Type B pancreatic cell (in vitro differentiated cells): Measurements from ENCODE around the gene NOXA1. TPM values are rescaled to one million over a fixed set of nuclear protein-coding genes. Genes with fewer than 3 reads are reported as not detected.

Experiments used
- DNase-seq: peaks from one replicate; pipeline ENCODE4 v3.0.0; 2021; ENCODE audit warnings: mixed read lengths; ENCODE audit not compliant: unreplicated experiment; ENCODE audit errors: extremely low spot score
- H3K27ac Mint-ChIP-seq: 2 replicates; pipeline ENCODE4 v1.8.0; 2021; ENCODE audit warnings: mild to moderate bottlenecking, mixed read lengths
- H3K27me3 Mint-ChIP-seq: 2 replicates; pipeline ENCODE4 v1.8.0; 2021; ENCODE audit warnings: mixed read lengths
- H3K36me3 Mint-ChIP-seq: 2 replicates; pipeline ENCODE4 v1.8.0; 2021; ENCODE audit warnings: mixed read lengths
- H3K4me1 Mint-ChIP-seq: one replicate; pipeline ENCODE4 v1.8.0; 2021; ENCODE audit warnings: mixed read lengths; ENCODE audit not compliant: unreplicated experiment
- H3K4me3 Mint-ChIP-seq: 2 replicates; pipeline ENCODE4 v1.8.0; 2021; ENCODE audit warnings: mild to moderate bottlenecking, mixed read lengths
- H3K9me3 Mint-ChIP-seq: 2 replicates; pipeline ENCODE4 v1.8.0; 2021; ENCODE audit warnings: mixed read lengths
- CTCF ChIP-seq: fragments of 200-600 bp; sonication (generic); conservative IDR thresholded peaks from 2 replicates; pipeline ENCODE4 v1.5.0; 2021; ENCODE audit warnings: antibody characterized with exemption, mild to moderate bottlenecking
- total RNA-seq: library from RNA; stranded (reverse); gene quantifications from 2 replicates; pipeline ENCODE4 v1.2.1, GENCODE V29; 2021; ENCODE audit warnings: low replicate concordance

The NOXA1 gene
- total RNA-seq, 1 donor from 2014 or later = 6.4 TPM

- Mint-ChIP-seq H3K27ac (no peak overlapping the region), H3K27me3 (no peaks in the 10 kb centered on the region), H3K36me3 (peaks cover 15% of the 10 kb centered on the region), H3K4me3 (no peak overlapping the region), H3K4me1 (peaks cover 4% of the 10 kb centered on the region), H3K9me3 (no peaks in the 10 kb centered on the region)
- DNase-seq = no peak
- no peak for TF ChIP-seq CTCF
These were observed 27.0 kb upstream of the NOXA1 start for GRCh38 chr9:137396227-137396626.

DNA sequence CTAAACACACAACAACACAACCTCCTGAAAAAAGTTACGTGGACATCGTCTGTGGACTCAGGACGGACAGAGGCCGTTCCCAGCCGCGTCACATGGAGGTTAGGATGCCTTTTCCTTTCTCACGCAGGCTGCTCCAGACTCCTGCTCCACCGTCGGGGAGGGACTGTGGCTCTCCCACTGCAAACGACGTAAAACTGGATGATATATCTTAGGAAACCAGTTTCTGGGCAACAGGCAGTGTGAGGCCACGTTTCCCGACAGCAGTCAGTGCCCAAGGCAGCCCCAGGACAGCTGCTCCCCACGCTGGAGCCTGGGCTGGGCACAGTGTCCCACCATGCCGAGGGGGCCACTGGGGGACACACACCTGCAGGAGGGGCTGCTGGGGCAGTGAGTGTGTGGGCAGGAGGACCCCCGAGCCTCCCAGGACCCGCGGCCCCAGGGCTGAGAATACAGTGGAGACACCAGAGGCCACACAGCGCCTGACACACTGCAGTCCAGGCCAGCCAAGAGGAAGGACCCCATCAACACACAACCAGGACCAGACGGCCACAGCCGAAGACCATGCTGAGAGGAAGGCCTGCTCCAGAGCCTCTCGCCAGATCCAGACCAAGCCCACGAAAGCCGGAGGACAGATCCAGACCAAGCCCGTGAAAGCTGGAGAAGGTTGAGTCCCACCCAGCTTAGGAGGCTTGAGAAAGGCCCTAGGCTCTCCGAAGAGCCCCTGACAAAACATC is 26.4 kb upstream of the NOXA1 start:
- H3K36me3 Mint-ChIP-seq = peaks cover 15% of the 10 kb centered on the region
- H3K4me1 Mint-ChIP-seq = peaks cover 4% of the 10 kb centered on the region
- H3K27me3 Mint-ChIP-seq = no peaks in the 10 kb centered on the region
- no peaks in the 10 kb centered on the region for H3K9me3 Mint-ChIP-seq
- DNase-seq = no peak
- no peak overlapping the region for H3K27ac Mint-ChIP-seq
- no peak overlapping the region for H3K4me3 Mint-ChIP-seq
- TF ChIP-seq CTCF = no peak

- Mint-ChIP-seq H3K36me3 (peaks cover 23% of the 10 kb centered on the region), H3K9me3 (no peaks in the 10 kb centered on the region), H3K27ac (no peak overlapping the region), H3K4me1 (peaks cover 4% of the 10 kb centered on the region), H3K27me3 (no peaks in the 10 kb centered on the region), H3K4me3 (no peak overlapping the region)
- DNase-seq = no peak
- TF ChIP-seq CTCF = no peak
These were observed 25.3 kb upstream of the NOXA1 start for GRCh38 chr9:137397675-137398423.

GRCh38 chr9:137398561-137399468 is 24.4 kb upstream of the NOXA1 start:
- DNase-seq = no peak
- TF ChIP-seq CTCF = no peak
- peaks cover 23% of the 10 kb centered on the region for H3K36me3 Mint-ChIP-seq
- no peak overlapping the region for H3K4me3 Mint-ChIP-seq
- H3K9me3 Mint-ChIP-seq = no peaks in the 10 kb centered on the region
- H3K27me3 Mint-ChIP-seq = no peaks in the 10 kb centered on the region
- no peak overlapping the region for H3K27ac Mint-ChIP-seq
- peaks cover 4% of the 10 kb centered on the region for H3K4me1 Mint-ChIP-seq

DNA sequence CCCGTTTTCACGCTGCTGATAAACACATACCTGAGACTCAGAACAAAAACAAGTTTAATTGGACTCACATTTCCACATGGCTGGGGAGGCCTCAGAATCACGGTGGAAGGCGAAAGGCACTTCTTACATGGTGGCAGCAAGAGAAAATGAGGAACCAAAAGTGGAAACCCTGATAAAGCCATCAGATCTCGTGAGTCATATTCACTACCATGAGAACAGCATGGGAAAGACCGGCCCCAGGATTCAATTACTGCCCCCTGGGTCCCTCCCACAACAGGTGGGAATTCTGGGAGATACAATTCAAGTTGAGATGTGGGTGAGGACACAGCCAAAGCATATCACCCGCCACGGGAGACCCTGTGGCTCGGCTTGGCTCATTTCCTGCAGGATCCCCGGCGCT is 20.4 kb upstream of the NOXA1 start:
- H3K4me3 Mint-ChIP-seq = no peak overlapping the region

More for the DNA sequence above, 20.4 kb upstream of the NOXA1 start:
- TF ChIP-seq CTCF = no peak
- Mint-ChIP-seq H3K27ac (no peak overlapping the region), H3K9me3 (no peaks in the 10 kb centered on the region), H3K4me1 (peaks cover 4% of the 10 kb centered on the region), H3K27me3 (no peaks in the 10 kb centered on the region), H3K36me3 (peaks cover 16% of the 10 kb centered on the region)
- no peak for DNase-seq
